IPS DF 4.7 (cell line): ENCODE data around the gene SAMD14.
"Not testable (repeated sequence)": the region's sequence is repeated elsewhere in the genome, so short reads cannot be mapped to it uniquely, and the experiment has no call there.

Experiments
- DNase-seq: peaks from one replicate; pipeline ENCODE4 v3.0.0-alpha.2; 2013; ENCODE audit warnings: low spot score; ENCODE audit errors: extremely low read depth

The SAMD14 gene

GRCh38 chr17:50076591-50077235 is 53.2 kb downstream of the SAMD14 start:
- DNase-seq = no peak

- DNase-seq = no peak
These were observed 53.8 kb downstream of the SAMD14 start for GRCh38 chr17:50076221-50076590.

GRCh38 chr17:50075446-50076032 is 54.4 kb downstream of the SAMD14 start:
- DNase-seq = no peak

- DNase-seq = no peak
These were observed 55.7 kb downstream of the SAMD14 start for GRCh38 chr17:50074227-50074626.

- no peak for DNase-seq
These were observed 57.0 kb downstream of the SAMD14 start for GRCh38 chr17:50072925-50073324.

GRCh38 chr17:50072130-50072529 is 57.8 kb downstream of the SAMD14 start:
- no peak for DNase-seq

- DNase-seq = no peak
These were observed 58.3 kb downstream of the SAMD14 start for GRCh38 chr17:50071692-50072091.

- DNase-seq = no peak
These were observed 58.9 kb downstream of the SAMD14 start for GRCh38 chr17:50070908-50071680.

- DNase-seq = no peak
These were observed 62.0 kb downstream of the SAMD14 start for GRCh38 chr17:50067996-50068395.

GRCh38 chr17:50066995-50067394 is 63.0 kb downstream of the SAMD14 start:
- DNase-seq = no peak

GRCh38 chr17:50065056-50065455 is 64.9 kb downstream of the SAMD14 start:
- DNase-seq = no peak

- DNase-seq = no peak
These were observed 65.5 kb downstream of the SAMD14 start for GRCh38 chr17:50064253-50065001.

- DNase-seq = no peak
These were observed 66.3 kb downstream of the SAMD14 start for GRCh38 chr17:50063561-50064252.

GRCh38 chr17:50062293-50063243 is 67.4 kb downstream of the SAMD14 start:
- DNase-seq = no peak

GRCh38 chr17:50061713-50062045 is 68.3 kb downstream of the SAMD14 start:
- not testable (repeated sequence) for DNase-seq

GRCh38 chr17:50060951-50061712 is 68.8 kb downstream of the SAMD14 start:
- no peak for DNase-seq
